Measurements from ENCODE around the gene PAPSS1.

DNA sequence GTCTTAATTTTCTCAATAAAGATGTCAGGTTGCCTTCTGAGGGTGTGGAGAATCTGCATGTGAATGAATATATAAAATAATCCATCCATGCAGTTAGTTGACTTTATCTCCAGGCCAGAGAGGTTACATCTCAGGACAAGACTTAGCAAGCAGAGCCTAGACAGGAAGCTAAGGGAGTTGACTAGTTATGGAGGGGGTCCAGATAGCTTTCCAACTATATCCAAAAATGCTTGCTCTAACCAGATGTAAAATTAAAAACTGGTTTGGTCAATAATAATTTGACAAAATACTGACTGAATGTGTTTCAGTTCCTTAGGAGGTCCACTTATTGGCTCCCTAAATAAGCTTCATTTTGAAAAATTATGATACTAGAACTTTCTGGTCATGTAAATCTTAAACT is 101.4 kb downstream of the PAPSS1 start:
- TF ChIP-seq GATA2 (IDR thresholded peaks at IDR 0.05; ENCODE audit: low read depth, low read length), result no peak
- TF ChIP-seq GATA3 (IDR thresholded peaks at IDR 0.05; ENCODE audit: low read depth, low read length), result no peak
